Esophagus squamous epithelium (tissue), 5 donors: ENCODE data around the gene DNM2. TPM values are rescaled to one million over a fixed set of nuclear protein-coding genes. Genes with fewer than 3 reads are reported as not detected.

Experiments
- DNase-seq: peaks from one replicate; lab custom pipeline; 2025; lab: John Stamatoyannopoulos, UW
- H3K27ac ChIP-seq, 4 donors: fragments of 200-600 bp; sonication (generic); one replicate each; pipeline ENCODE4 v1.5.1; 2016 to 2019; ENCODE audit warnings: mild to moderate bottlenecking in 1 of 4
- H3K27me3 ChIP-seq, 4 donors: fragments of 200-600 bp; sonication (generic); 1 replicate in 3 of 4; 2 replicates in 1 of 4; pipeline versions ENCODE4 v1.5.1 to v1.6.0; 2017 to 2021; ENCODE audit warnings: antibody characterized with exemption in 1 of 4
- H3K36me3 ChIP-seq, 3 donors: fragments of 200-600 bp; sonication (generic); one replicate each; pipeline ENCODE4 v1.5.1; 2016 to 2019
- H3K4me1 ChIP-seq, 3 donors: fragments of 200-600 bp; sonication (generic); one replicate each; pipeline ENCODE4 v1.5.1; 2017 to 2019
- H3K4me3 ChIP-seq, 4 donors: fragments of 200-600 bp; sonication (generic); 1 replicate in 3 of 4; 2 replicates in 1 of 4; pipeline ENCODE4 v1.5.1; 2016 to 2019; ENCODE audit warnings: mild to moderate bottlenecking in 2 of 4, moderate library complexity in 1 of 4
- H3K9me3 ChIP-seq, 3 donors: fragments of 200-600 bp; sonication (generic); one replicate each; pipeline ENCODE4 v1.5.1; 2016 to 2019
- CTCF ChIP-seq, 6 experiments: fragments of 450-650 bp in 4 of 6; fragments of 200-600 bp in 2 of 6; sonication (generic) in 2 of 6; IDR thresholded peaks; one replicate each; pipeline ENCODE4 v1.5.1; 2016 to 2019; ENCODE audit warnings: antibody characterized with exemption in 6 of 6, mild to moderate bottlenecking in 4 of 6, moderate library complexity in 4 of 6
- POLR2A ChIP-seq, 4 donors: fragments of 450-650 bp; IDR thresholded peaks; one replicate each; pipeline ENCODE4 v1.6.1; 2017; ENCODE audit warnings: antibody characterized with exemption in 4 of 4, mild to moderate bottlenecking in 4 of 4, moderate library complexity in 3 of 4
- WGBS, 2 donors: methylation state at CpG; one replicate each; pipeline ENCODE4 v1.1.5; 2018; 5-methylcytosine and 5-hydroxymethylcytosine counted together
- intact Hi-C: fragments of 100-400 bp; cut with DNase I; formaldehyde crosslinking; loops from one replicate; pipeline ENCODE4 v1.15.0; 2022
- total RNA-seq, 4 donors: library from RNA; depleted of rRNA; stranded (reverse); fragments of >200 nt; gene quantifications; one replicate each; pipeline ENCODE4 v1.1.0, GENCODE V29; 2016
- donor health status: DM: yes; HTN: yes; CAD: no.

Gene DNM2
- total RNA-seq, 4 donors from 2014 or later: 79.9 to 138 (median 102) TPM

- Histone ChIP-seq H3K27ac (peak overlapping the region; percentile 62 to 83 (median 72)), H3K27me3 (no peaks in the 10 kb centered on the region), H3K9me3 (no peaks in the 10 kb centered on the region), H3K4me3 (no peak overlapping the region), H3K36me3 (peaks cover 58 to 100% (median 77%) of the 10 kb centered on the region in 3 donors), H3K4me1 (peaks cover 12 to 47% (median 13%) of the 10 kb centered on the region in 3 donors)
- DNase-seq: no peak
- 58 to 62% methylated on average over 14 to 20 of the region's 31 CpGs for WGBS, 2 donors
- intact Hi-C loops: no loop called here
- TF ChIP-seq CTCF (IDR thresholded peaks at IDR 0.05) (no peak), POLR2A (IDR thresholded peaks at IDR 0.05) (no peak)
Observed at GRCh38 chr19:10686661-10687517, 31.0 kb upstream of the DNM2 start.

GRCh38 chr19:10687518-10688288, 30.2 kb upstream of the DNM2 start:
- Histone ChIP-seq H3K9me3 (no peaks in the 10 kb centered on the region), H3K27ac (peak overlapping the region; percentile 62 to 83 (median 72)), H3K4me1 (peaks cover 12 to 41% (median 13%) of the 10 kb centered on the region in 3 donors), H3K27me3 (no peaks in the 10 kb centered on the region), H3K36me3 (peaks cover 50 to 100% (median 73%) of the 10 kb centered on the region in 3 donors), H3K4me3 (no peak overlapping the region)
- intact Hi-C loops: no loop called here
- no peak for TF ChIP-seq CTCF (IDR thresholded peaks at IDR 0.05)
- TF ChIP-seq POLR2A (IDR thresholded peaks at IDR 0.05): no peak
- no peak for DNase-seq
- 80 to 91% methylated on average over 2 to 17 of the region's 25 CpGs for WGBS, 2 donors

GRCh38 chr19:10688545-10689280, 29.2 kb upstream of the DNM2 start:
- Histone ChIP-seq H3K4me1 (peaks cover 12 to 41% (median 13%) of the 10 kb centered on the region in 3 donors), H3K27ac (no peak overlapping the region), H3K27me3 (no peaks in the 10 kb centered on the region), H3K9me3 (no peaks in the 10 kb centered on the region), H3K36me3 (peaks cover 41 to 91% (median 63%) of the 10 kb centered on the region in 3 donors), H3K4me3 (no peak overlapping the region)
- no peak for TF ChIP-seq POLR2A (IDR thresholded peaks at IDR 0.05)
- TF ChIP-seq CTCF (IDR thresholded peaks at IDR 0.05): no peak
- intact Hi-C loops: no loop called here
- WGBS, 2 donors: 61 to 92% methylated on average over 3 to 9 of the region's 27 CpGs
- DNase-seq: no peak

- TF ChIP-seq CTCF (IDR thresholded peaks at IDR 0.05): no peak
- intact Hi-C loops: loop anchor here (10.0 kb wide), 1 partner anchor 116 kb away; no protein-coding TSS in a partner anchor
- Histone ChIP-seq H3K4me3 (no peak overlapping the region), H3K27ac (no peak overlapping the region), H3K27me3 (no peaks in the 10 kb centered on the region), H3K4me1 (peaks cover 13 to 29% (median 17%) of the 10 kb centered on the region in 3 donors), H3K9me3 (no peaks in the 10 kb centered on the region), H3K36me3 (peaks cover 39 to 74% (median 48%) of the 10 kb centered on the region in 3 donors)
- DNase-seq: no peak
- WGBS, 2 donors: 28 to 48% methylated on average over 3 to 7 of the region's 7 CpGs
Observed at GRCh38 chr19:10690341-10690781, 27.5 kb upstream of the DNM2 start.
